Measurements from ENCODE around the gene TRIM17.

Gene TRIM17

GRCh38 chr1:228415853-228416216 is 826 bp downstream of the TRIM17 start:
- DNase-seq = no peak

- DNase-seq = no peak
Observed at GRCh38 chr1:228415221-228415620, 1.4 kb downstream of the TRIM17 start.

- no peak for DNase-seq
Observed at GRCh38 chr1:228414511-228415211, 2.0 kb downstream of the TRIM17 start.

- no peak for DNase-seq
Observed at GRCh38 chr1:228413241-228414010, 3.2 kb downstream of the TRIM17 start.

GRCh38 chr1:228411548-228412430 is 4.9 kb downstream of the TRIM17 start:
- DNase-seq = no peak

- DNase-seq = no peak
Observed at GRCh38 chr1:228411121-228411520, 5.5 kb downstream of the TRIM17 start.

- no peak for DNase-seq
Observed at GRCh38 chr1:228410671-228411070, 6.0 kb downstream of the TRIM17 start.

GRCh38 chr1:228410015-228410414 is 6.6 kb downstream of the TRIM17 start:
- DNase-seq = no peak

- no peak for DNase-seq
Observed at GRCh38 chr1:228408869-228409805, 7.5 kb downstream of the TRIM17 start.

GRCh38 chr1:228408041-228408868 is 8.4 kb downstream of the TRIM17 start:
- no peak for DNase-seq

- no peak for DNase-seq
Observed at GRCh38 chr1:228407106-228408040, 9.3 kb downstream of the TRIM17 start.

- no peak for DNase-seq
Observed at GRCh38 chr1:228405979-228406228, 10.8 kb downstream of the TRIM17 start.

- DNase-seq = no peak
Observed at GRCh38 chr1:228405200-228405978, 11.3 kb downstream of the TRIM17 start.

- no peak for DNase-seq
Observed at GRCh38 chr1:228404107-228404720, 12.4 kb downstream of the TRIM17 start.

- no peak for DNase-seq
Observed at GRCh38 chr1:228403231-228403631, 13.4 kb downstream of the TRIM17 start.

- DNase-seq = no peak
Observed at GRCh38 chr1:228402641-228403025, 14.0 kb downstream of the TRIM17 start.

GRCh38 chr1:228401782-228402640 is 14.7 kb downstream of the TRIM17 start:
- no peak for DNase-seq

All from NCI-H1105 treated with DMSO at 0.1 percent for 48 hours (cell line).